ENCODE measurements around the gene CTTNBP2.

- no peak for TF ChIP-seq CTCF (IDR thresholded peaks at IDR 0.05)
- no peak for TF ChIP-seq POLR2A (IDR thresholded peaks at IDR 0.05)
- TF ChIP-seq POLR2AphosphoS5 (IDR thresholded peaks at IDR 0.05), result no peak
- TF ChIP-seq EP300 (IDR thresholded peaks at IDR 0.05; ENCODE audit: low read depth), result no peak
These were observed 9.6 kb downstream of the CTTNBP2 start for GRCh38 chr7:117863618-117864017.

Measured in transverse colon (tissue), 4 donors.